H9 (cell line): ENCODE data around the gene LRRC26. TPM values are rescaled to one million over a fixed set of nuclear protein-coding genes. Genes with fewer than 3 reads are reported as not detected.

Experiments
- DNase-seq: peaks from one replicate; pipeline ENCODE4 v3.0.0-alpha.2; 2017
- H2AFZ ChIP-seq: one replicate; pipeline ENCODE4 v1.6.1; 2013; ENCODE audit warnings: mild to moderate bottlenecking, low read length, control low read depth, moderate library complexity
- H2AK5ac ChIP-seq: 2 replicates; pipeline ENCODE4 v1.6.1; 2013; ENCODE audit warnings: low read length, control low read depth, mixed read lengths; ENCODE audit not compliant: insufficient read length
- H2BK120ac ChIP-seq: one replicate; pipeline ENCODE4 v1.6.1; 2013; ENCODE audit warnings: low read depth, mild to moderate bottlenecking, low read length, control low read depth, inconsistent platforms; ENCODE audit not compliant: poor library complexity, severe bottlenecking
- H2BK12ac ChIP-seq: 2 replicates; pipeline ENCODE4 v1.6.1; 2013; ENCODE audit warnings: low read length, control low read depth, mixed read lengths, low read depth; ENCODE audit not compliant: insufficient read length
- H2BK15ac ChIP-seq: 2 replicates; pipeline ENCODE4 v1.6.1; 2013; ENCODE audit warnings: low read depth, low read length, control low read depth
- H2BK20ac ChIP-seq: one replicate; pipeline ENCODE4 v1.6.1; 2013; ENCODE audit warnings: low read depth, mild to moderate bottlenecking, low read length, control low read depth, inconsistent platforms; ENCODE audit not compliant: poor library complexity, severe bottlenecking
- H2BK5ac ChIP-seq: 2 replicates; pipeline ENCODE4 v1.6.1; 2013; ENCODE audit warnings: low read length, control low read depth, mixed read lengths; ENCODE audit not compliant: insufficient read length
- H3K14ac ChIP-seq: 2 replicates; pipeline ENCODE4 v1.6.1; 2013; ENCODE audit warnings: low read length, control low read depth; ENCODE audit not compliant: insufficient read depth
- H3K18ac ChIP-seq: 2 replicates; pipeline ENCODE4 v1.6.1; 2013; ENCODE audit warnings: low read depth, mild to moderate bottlenecking, mixed read lengths, low read length, control low read depth; ENCODE audit not compliant: insufficient read length
- H3K23ac ChIP-seq: 2 replicates; pipeline ENCODE4 v1.6.1; 2013; ENCODE audit warnings: low read length, control low read depth, mixed read lengths, low read depth; ENCODE audit not compliant: insufficient read length
- H3K23me2 ChIP-seq: 2 replicates; pipeline ENCODE4 v1.6.1; 2013; ENCODE audit warnings: low read depth, mild to moderate bottlenecking, mixed read lengths, low read length, control low read depth; ENCODE audit not compliant: insufficient read length, poor library complexity, severe bottlenecking
- H3K27ac ChIP-seq: 2 replicates; pipeline ENCODE4 v1.5.1; 2013; ENCODE audit warnings: low read length, control low read depth, mixed read lengths, low read depth; ENCODE audit not compliant: insufficient read length
- H3K27me3 ChIP-seq: 2 replicates; pipeline ENCODE4 v1.6.1; 2013; ENCODE audit warnings: low read length, control low read depth, inconsistent platforms; ENCODE audit not compliant: insufficient read depth
- H3K4ac ChIP-seq: 2 replicates; pipeline ENCODE4 v1.6.1; 2013; ENCODE audit warnings: low read depth, mild to moderate bottlenecking, control low read depth, inconsistent platforms, low read length, moderate library complexity
- H3K4me1 ChIP-seq: 2 replicates; pipeline ENCODE4 v1.6.1; 2013; ENCODE audit warnings: low read length, control low read depth, inconsistent platforms; ENCODE audit not compliant: insufficient read depth
- H3K4me2 ChIP-seq: 2 replicates; pipeline ENCODE4 v1.6.1; 2013; ENCODE audit warnings: low read length, control low read depth, mixed read lengths; ENCODE audit not compliant: insufficient read length, insufficient read depth
- H3K56ac ChIP-seq: 2 replicates; pipeline ENCODE4 v1.6.1; 2013; ENCODE audit warnings: low read depth, mild to moderate bottlenecking, mixed read lengths, low read length, control low read depth; ENCODE audit not compliant: insufficient read length
- H3K79me1 ChIP-seq: 2 replicates; pipeline ENCODE4 v1.6.1; 2013; ENCODE audit warnings: low read depth, mild to moderate bottlenecking, moderate library complexity, low read length, control low read depth, inconsistent platforms; ENCODE audit not compliant: insufficient read depth, poor library complexity, severe bottlenecking
- H3K79me2 ChIP-seq: 2 replicates; pipeline ENCODE4 v1.6.1; 2013; ENCODE audit warnings: low read length, control low read depth, inconsistent platforms; ENCODE audit not compliant: insufficient read depth
- H3K9ac ChIP-seq: 2 replicates; pipeline ENCODE4 v1.6.1; 2013; ENCODE audit warnings: low read length, control low read depth, mixed read lengths; ENCODE audit not compliant: insufficient read length; ENCODE audit errors: extremely low read depth
- H3K9me3 ChIP-seq: one replicate; pipeline ENCODE4 v1.6.1; 2013; ENCODE audit warnings: low read depth, low read length, inconsistent platforms; ENCODE audit not compliant: control insufficient read depth
- H3T11ph ChIP-seq: one replicate; pipeline ENCODE4 v1.6.1; 2013; ENCODE audit warnings: mild to moderate bottlenecking, low read length, control low read depth, inconsistent platforms
- H4K20me1 ChIP-seq: one replicate; pipeline ENCODE4 v1.6.1; 2013; ENCODE audit not compliant: control insufficient read depth, insufficient read length, insufficient read depth
- H4K5ac ChIP-seq: 2 replicates; pipeline ENCODE4 v1.6.1; 2013; ENCODE audit warnings: low read depth, mild to moderate bottlenecking, mixed read lengths, low read length, control low read depth; ENCODE audit not compliant: insufficient read length
- H4K8ac ChIP-seq: replicated peaks from 2 replicates; pipeline ENCODE4 v1.6.1; 2013; ENCODE audit warnings: low read length, control low read depth, mixed read lengths, low read depth; ENCODE audit not compliant: insufficient read length
- H4K91ac ChIP-seq: 2 replicates; pipeline ENCODE4 v1.6.1; 2013; ENCODE audit warnings: low read depth, mild to moderate bottlenecking, moderate library complexity, mixed read lengths, low read length, control low read depth; ENCODE audit not compliant: insufficient read length
- H3K27ac Mint-ChIP-seq, 3 experiments: 2 replicates in 2 of 3; 3 replicates in 1 of 3; pipeline ENCODE4 v1.8.0; 2020 to 2021; ENCODE audit warnings: mixed read lengths in 3 of 3, mild to moderate bottlenecking in 1 of 3, moderate library complexity in 1 of 3
- H3K27me3 Mint-ChIP-seq: 2 replicates; pipeline ENCODE4 v1.8.0; 2021; ENCODE audit warnings: low read depth, mild to moderate bottlenecking, moderate library complexity, mixed read lengths
- H3K36me3 Mint-ChIP-seq, 3 experiments: 2 replicates in 2 of 3; 3 replicates in 1 of 3; pipeline ENCODE4 v1.8.0; 2020 to 2021; ENCODE audit warnings: low read depth in 3 of 3, mixed read lengths in 3 of 3; ENCODE audit not compliant: insufficient read depth in 1 of 3
- H3K4me1 Mint-ChIP-seq, 2 experiments: 2 replicates each; pipeline ENCODE4 v1.8.0; 2020; ENCODE audit warnings: mixed read lengths in 2 of 2
- H3K4me3 Mint-ChIP-seq, 2 experiments: 2 replicates in 1 of 2; 3 replicates in 1 of 2; pipeline ENCODE4 v1.8.0; 2020 to 2021; ENCODE audit warnings: mild to moderate bottlenecking in 2 of 2, mixed read lengths in 2 of 2, moderate library complexity in 1 of 2
- H3K9me3 Mint-ChIP-seq, 2 experiments: 2 replicates in 1 of 2; 3 replicates in 1 of 2; pipeline ENCODE4 v1.8.0; 2020; ENCODE audit warnings: mild to moderate bottlenecking in 2 of 2, mixed read lengths in 2 of 2, moderate library complexity in 1 of 2
- CTCF ChIP-seq: fragments of 200-600 bp; sonication (generic); conservative IDR thresholded peaks from 3 replicates; pipeline ENCODE4 v1.8.0; 2021; ENCODE audit warnings: antibody characterized with exemption, mild to moderate bottlenecking
- WGBS: extraction: QIAGEN DNeasy Blood & Tissue Kit; methylation state at CpG from one replicate; pipeline ENCODE4 v1.1.7; 2013; ENCODE audit warnings: missing lambda C conversion rate, low lambda C conversion rate, mixed read lengths; ENCODE audit not compliant: insufficient read length; ENCODE audit errors: extremely low coverage; 5-methylcytosine and 5-hydroxymethylcytosine counted together
- total RNA-seq: library from RNA; stranded (reverse); gene quantifications from 2 replicates; pipeline ENCODE4 v1.2.1, GENCODE V29; 2021

LRRC26 gene
- total RNA-seq, 1 experiment from 2014 or later, result 0.96 TPM

DNA sequence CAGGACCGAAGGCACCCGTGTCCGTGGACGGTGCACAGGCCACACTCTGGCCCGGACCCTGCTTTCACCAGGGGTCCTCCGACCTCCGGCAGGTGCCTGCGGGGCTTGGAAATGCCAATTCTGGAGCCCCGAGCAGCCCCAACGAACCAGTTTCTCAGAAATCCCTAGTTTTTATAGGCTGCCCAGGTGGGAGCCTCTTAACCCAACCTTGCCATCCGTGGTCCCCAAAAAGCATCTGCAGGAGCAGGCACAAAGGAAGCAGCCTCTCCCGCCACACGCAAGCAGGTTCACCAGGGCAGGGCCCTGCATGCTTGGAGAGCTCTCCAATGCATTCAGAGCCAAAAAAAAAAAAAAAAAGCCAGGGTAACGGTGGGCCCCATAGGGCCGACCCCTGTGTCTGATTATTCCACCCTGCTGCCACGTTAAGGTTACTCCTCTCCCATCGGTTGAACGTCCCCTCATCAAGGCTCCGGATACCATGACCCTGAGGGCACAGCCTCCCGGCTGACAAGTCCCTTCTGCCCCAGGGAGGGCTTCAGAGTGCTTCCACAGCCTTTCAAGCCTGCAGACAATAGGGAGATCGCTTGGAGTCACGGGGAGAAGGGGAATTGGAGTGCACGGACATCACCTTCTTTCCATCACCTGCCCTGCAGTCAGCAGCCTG lies 31.5 kb upstream of the LRRC26 start:
- Histone ChIP-seq H3K18ac (peak overlapping the region; percentile 52), H2BK5ac (no peak overlapping the region), H3K79me2 (peaks cover 12% of the 10 kb centered on the region; the same call in 1 of the 2 replicates), H3K4me2 (peak overlapping the region; percentile 65), H3K23me2 (peaks cover 8% of the 10 kb centered on the region), H3T11ph (no peak overlapping the region), H3K9ac (peak overlapping the region; percentile 67), H3K27me3 (no peaks in the 10 kb centered on the region), H4K20me1 (no peaks in the 10 kb centered on the region), H4K91ac (no peak overlapping the region), H3K56ac (no peak overlapping the region), H2BK20ac (no peak overlapping the region), H2BK15ac (no peak overlapping the region), H2AFZ (no peak overlapping the region), H2BK120ac (no peak overlapping the region), H3K9me3 (no peaks in the 10 kb centered on the region), H2BK12ac (no peak overlapping the region), H3K23ac (no peak overlapping the region), H3K4ac (no peak overlapping the region), H2AK5ac (no peak overlapping the region), H3K4me1 (no peaks in the 10 kb centered on the region; the same call in 1 of the 2 replicates), H4K5ac (no peak overlapping the region), H3K14ac (peak overlapping the region; percentile 86; the same call in 1 of the 2 replicates), H3K79me1 (peaks cover 16% of the 10 kb centered on the region), H3K27ac (no peak overlapping the region), H4K8ac (no peak overlapping the region)
- peak overlapping the region; percentile 76 to 85 for H3K4me3 Mint-ChIP-seq
- no peak for TF ChIP-seq CTCF
- no peak for DNase-seq
- no peaks in the 10 kb centered on the region for H3K9me3 Mint-ChIP-seq
- peaks cover 2% of the 10 kb centered on the region; the same call in 1 of the 2 replicates for H3K27me3 Mint-ChIP-seq
- H3K27ac Mint-ChIP-seq, result peak overlapping the region; percentile 18 to 82 (median 66); a peak in 1 of 7 replicates
- WGBS, result no CpG with 5 or more reads among the region's 23 CpGs
- peaks cover 0 to 6% (median 0%) of the 10 kb centered on the region in 3 experiments; a peak in 5 of 7 replicates for H3K36me3 Mint-ChIP-seq
- H3K4me1 Mint-ChIP-seq, result peaks cover 15 to 37% of the 10 kb centered on the region in 2 experiments
